H1 (cell line): ENCODE measurements around the gene CYB5R3. TPM values are rescaled to one million over a fixed set of nuclear protein-coding genes. Genes with fewer than 3 reads are reported as not detected.

Experiments used
- CTCF ChIA-PET: fragments of 300-600 bp; sonication (Branson Sonifier 250); formaldehyde crosslinking; loops from one replicate; lab custom pipeline; 2021; ENCODE audit not compliant: partially characterized antibody; lab: Charles Lee
- POLR2A ChIA-PET: fragments of 300-600 bp; sonication (Branson Sonifier 250); formaldehyde crosslinking; loops from one replicate; lab custom pipeline; 2021; ENCODE audit warnings: inconsistent platforms; ENCODE audit not compliant: partially characterized antibody; lab: Charles Lee
- DNase-seq, 2 experiments: peaks; one replicate each; pipeline versions ENCODE4 v3.0.0 to v3.0.0-alpha.2; 2010 to 2022; ENCODE audit warnings: low spot score in 2 of 2, low read depth in 1 of 2, mixed read lengths in 1 of 2
- FAIRE-seq: peaks from 2 replicates; lab custom pipeline; 2011; peaks lifted over from hg19 to GRCh38; lab: Jason Lieb, UNC
- H2AFZ ChIP-seq: 2 replicates; pipeline ENCODE4 v1.8.1; 2012; ENCODE audit warnings: low read length, inconsistent platforms
- H2AK5ac ChIP-seq: 2 replicates; pipeline ENCODE4 v1.6.1; 2013; ENCODE audit warnings: low read depth, low read length
- H2BK120ac ChIP-seq: replicated peaks from 2 replicates; pipeline ENCODE3; 2013; ENCODE audit warnings: low read depth, low read length, inconsistent platforms
- H2BK12ac ChIP-seq: 2 replicates; pipeline ENCODE4 v1.6.1; 2013; ENCODE audit warnings: low read depth, low read length
- H2BK15ac ChIP-seq: 2 replicates; pipeline ENCODE4 v1.6.1; 2013; ENCODE audit warnings: low read length
- H2BK20ac ChIP-seq: 2 replicates; pipeline ENCODE4 v1.6.1; 2013; ENCODE audit warnings: low read length
- H2BK5ac ChIP-seq: 2 replicates; pipeline ENCODE4 v1.6.1; 2013; ENCODE audit warnings: low read depth, low read length
- H3K14ac ChIP-seq: 2 replicates; pipeline ENCODE4 v1.6.1; 2013; ENCODE audit warnings: inconsistent platforms; ENCODE audit not compliant: insufficient read length
- H3K18ac ChIP-seq: 2 replicates; pipeline ENCODE4 v1.6.1; 2013; ENCODE audit warnings: low read length; ENCODE audit errors: extremely low read depth
- H3K23ac ChIP-seq: 2 replicates; pipeline ENCODE4 v1.6.1; 2013; ENCODE audit warnings: inconsistent platforms; ENCODE audit not compliant: insufficient read length
- H3K23me2 ChIP-seq: 2 replicates; pipeline ENCODE4 v1.6.1; 2013; ENCODE audit warnings: low read depth, low read length
- H3K27ac ChIP-seq: 2 replicates; pipeline ENCODE4 v1.6.1; 2011; ENCODE audit warnings: low read depth, low read length, inconsistent platforms
- H3K27me3 ChIP-seq, 4 experiments: replicated peaks in 1 of 4; 1 replicate in 1 of 4; 2 replicates in 3 of 4; pipeline versions ENCODE4 v1.6.1 to v1.8.1; 2011 to 2013; ENCODE audit warnings: low read length in 3 of 4, mild to moderate bottlenecking in 3 of 4, inconsistent platforms in 2 of 4, mixed read lengths in 2 of 4, moderate library complexity in 1 of 4; ENCODE audit not compliant: control insufficient read depth in 3 of 4, insufficient read depth in 3 of 4; ENCODE audit errors: extremely low read depth in 1 of 4
- H3K36me3 ChIP-seq, 4 experiments: 2 replicates each; pipeline versions ENCODE4 v1.6.1 to v1.8.1; 2011 to 2013; ENCODE audit warnings: mild to moderate bottlenecking in 4 of 4, low read length in 3 of 4, moderate library complexity in 2 of 4, control low read depth in 1 of 4, inconsistent platforms in 1 of 4; ENCODE audit not compliant: insufficient read depth in 4 of 4, control insufficient read depth in 2 of 4
- H3K4ac ChIP-seq: replicated peaks from 2 replicates; pipeline ENCODE3; 2013; ENCODE audit warnings: low read length, low read depth, mixed read lengths, inconsistent platforms; ENCODE audit not compliant: insufficient read length
- H3K4me1 ChIP-seq, 4 experiments: replicated peaks in 1 of 4; 1 replicate in 1 of 4; 2 replicates in 3 of 4; pipeline versions ENCODE4 v1.6.1 to v1.8.1; 2011 to 2013; ENCODE audit warnings: low read length in 3 of 4, inconsistent platforms in 2 of 4, mixed read lengths in 1 of 4; ENCODE audit not compliant: insufficient read depth in 4 of 4, control insufficient read depth in 3 of 4
- H3K4me2 ChIP-seq, 2 experiments: 2 replicates each; pipeline versions ENCODE4 v1.6.1 to v1.8.1; 2011 to 2013; ENCODE audit warnings: low read depth in 2 of 2, low read length in 2 of 2, control low read depth in 1 of 2, inconsistent platforms in 1 of 2, mild to moderate bottlenecking in 1 of 2; ENCODE audit not compliant: insufficient read depth in 1 of 2
- H3K4me3 ChIP-seq, 4 experiments: fragments of 200-600, 300-600 bp in 1 of 4; sonication (generic), shearing (Covaris generic), sonication (Bioruptor Twin) in 1 of 4; 2 replicates each; pipeline versions ENCODE4 v1.5.1 to v1.8.1; 2011 to 2016; ENCODE audit warnings: low read length in 4 of 4, low read depth in 3 of 4, control low read depth in 2 of 4, inconsistent platforms in 2 of 4, mild to moderate bottlenecking in 2 of 4, mixed read lengths in 1 of 4, moderate library complexity in 1 of 4; ENCODE audit not compliant: insufficient read depth in 2 of 4; ENCODE audit errors: extremely low read depth in 1 of 4
- H3K56ac ChIP-seq: replicated peaks from 2 replicates; pipeline ENCODE3; 2013; ENCODE audit warnings: low read depth, mild to moderate bottlenecking, mixed read lengths, low read length, inconsistent platforms; ENCODE audit not compliant: insufficient read length
- H3K79me1 ChIP-seq: 2 replicates; pipeline ENCODE4 v1.6.1; 2013; ENCODE audit warnings: low read depth, low read length, control low read depth
- H3K79me2 ChIP-seq, 2 experiments: 2 replicates each; pipeline versions ENCODE4 v1.6.1 to v1.8.1; 2012 to 2013; ENCODE audit warnings: low read length in 2 of 2, mild to moderate bottlenecking in 2 of 2, inconsistent platforms in 1 of 2; ENCODE audit not compliant: insufficient read depth in 2 of 2, control insufficient read depth in 1 of 2
- H3K9ac ChIP-seq, 4 experiments: replicated peaks in 1 of 4; 1 replicate in 1 of 4; 2 replicates in 3 of 4; pipeline versions ENCODE4 v1.6.1 to v1.8.1; 2011 to 2013; ENCODE audit warnings: low read depth in 3 of 4, low read length in 3 of 4, control low read depth in 2 of 4, mild to moderate bottlenecking in 2 of 4, moderate library complexity in 2 of 4, inconsistent platforms in 1 of 4; ENCODE audit errors: extremely low read depth in 1 of 4
- H3K9me3 ChIP-seq, 2 experiments: 2 replicates each; pipeline versions ENCODE4 v1.6.1 to v1.8.1; 2012 to 2013; ENCODE audit warnings: mild to moderate bottlenecking in 2 of 2, moderate library complexity in 2 of 2, control low read depth in 1 of 2, inconsistent platforms in 1 of 2, low read depth in 1 of 2, low read length in 1 of 2, mixed read lengths in 1 of 2; ENCODE audit not compliant: insufficient read depth in 2 of 2
- H4K20me1 ChIP-seq, 2 experiments: replicated peaks in 1 of 2; 2 replicates each; pipeline versions ENCODE3 to v1.8.1; 2011 to 2013; ENCODE audit warnings: inconsistent platforms in 2 of 2, low read length in 2 of 2, mild to moderate bottlenecking in 1 of 2; ENCODE audit not compliant: insufficient read depth in 2 of 2, control insufficient read depth in 1 of 2
- H4K5ac ChIP-seq: 2 replicates; pipeline ENCODE4 v1.6.1; 2013; ENCODE audit warnings: low read length, low read depth, mixed read lengths, inconsistent platforms; ENCODE audit not compliant: insufficient read length
- H4K8ac ChIP-seq: 2 replicates; pipeline ENCODE4 v1.8.0; 2013; ENCODE audit warnings: mild to moderate bottlenecking, moderate library complexity, low read length, inconsistent platforms; ENCODE audit not compliant: insufficient read depth; ENCODE audit errors: extremely low read depth
- H4K91ac ChIP-seq: replicated peaks from 2 replicates; pipeline ENCODE3; 2013; ENCODE audit warnings: low read length, mixed read lengths, inconsistent platforms; ENCODE audit not compliant: insufficient read length
- ASH2L ChIP-seq: fragments of 200-600, 300-600 bp; sonication (generic); IDR thresholded peaks from one replicate; pipeline ENCODE4 v1.7.1; 2017; ENCODE audit warnings: low read length
- BCL11A ChIP-seq, 2 experiments: IDR thresholded peaks; one replicate each; pipeline ENCODE4 v1.6.1; 2011; ENCODE audit warnings: low read depth in 2 of 2, low read length in 2 of 2, mild to moderate bottlenecking in 2 of 2
- KDM1A ChIP-seq: fragments of 200-600, 300-600 bp; sonication (generic); IDR thresholded peaks from 2 replicates; pipeline ENCODE4 v1.7.1; 2016; ENCODE audit warnings: mild to moderate bottlenecking, low read length, borderline replicate concordance
- MAFK ChIP-seq: IDR thresholded peaks from 2 replicates; pipeline ENCODE4 v1.6.1; 2012; ENCODE audit warnings: low read depth, mild to moderate bottlenecking, improper control_type of control experiment, low read length
- RXRA ChIP-seq: IDR thresholded peaks from 2 replicates; pipeline ENCODE4 v1.6.1; 2011; ENCODE audit warnings: low read depth, mild to moderate bottlenecking, low read length, moderate library complexity; ENCODE audit not compliant: insufficient read depth
- SAP30 ChIP-seq: fragments of 300-600 bp; sonication (generic); IDR thresholded peaks from 2 replicates; pipeline ENCODE4 v1.7.1; 2012; ENCODE audit warnings: low read length, moderate library complexity, mild to moderate bottlenecking, inconsistent platforms; ENCODE audit not compliant: insufficient read depth, insufficient replicate concordance
- SIN3A ChIP-seq, 2 experiments: IDR thresholded peaks in 1 of 2; conservative IDR thresholded peaks in 1 of 2; 2 replicates each; pipeline ENCODE4 v1.6.1; 2011 to 2012; ENCODE audit warnings: low read length in 2 of 2, improper control_type of control experiment in 1 of 2, low read depth in 1 of 2, mild to moderate bottlenecking in 1 of 2
- SP1 ChIP-seq: IDR thresholded peaks from 2 replicates; pipeline ENCODE4 v1.6.1; 2011; ENCODE audit warnings: low read depth, low read length
- TBP ChIP-seq: IDR thresholded peaks from 2 replicates; pipeline ENCODE4 v1.6.1; 2011; ENCODE audit warnings: low read depth, low read length, improper control_type of control experiment
- TEAD4 ChIP-seq: IDR thresholded peaks from 2 replicates; pipeline ENCODE4 v1.6.1; 2012; ENCODE audit warnings: low read depth, low read length, inconsistent platforms, mixed read lengths
- WGBS, 2 experiments: shearing (Covaris generic) in 1 of 2; methylation state at CpG; one replicate each; pipeline versions ENCODE4 v1.1.6 to v1.1.7; 2013 to 2015; ENCODE audit warnings: low lambda C conversion rate in 2 of 2, mixed read lengths in 2 of 2, inconsistent platforms in 1 of 2, low coverage in 1 of 2, missing lambda C conversion rate in 1 of 2; ENCODE audit not compliant: insufficient replicate concordance in 2 of 2, insufficient coverage in 1 of 2, insufficient read length in 1 of 2; ENCODE audit errors: extremely low coverage in 1 of 2, missing lambda C conversion rate in 1 of 2; 5-methylcytosine and 5-hydroxymethylcytosine counted together
- polyA plus RNA-seq, 7 experiments: library from polyadenylated mRNA; depleted of rRNA in 3 of 7; stranded (reverse) in 5 of 7; unstranded in 2 of 7; fragments of >200 nt in 5 of 7; fragments of 200-250 nt in 2 of 7; gene quantifications; 1 replicate in 5 of 7; 2 replicates in 1 of 7; 4 replicates in 1 of 7; pipeline versions ENCODE4 v1.2.1 to v1.2.3, GENCODE V29; 2011 to 2013; ENCODE audit warnings: missing spikeins in 2 of 7, mixed read lengths in 2 of 7
- total RNA-seq: library from RNA; stranded (reverse); fragmentation: NEBNext Ultra II Directional; extraction: Animal tissue kit (Norgen Biotek cat#: 25700); gene quantifications from 2 replicates; pipeline ENCODE4 v1.2.1, GENCODE V29; 2021

The CYB5R3 gene
- total and polyA plus RNA-seq, 2 of the 8 experiments (the other 6 are each of a cell fraction or from before 2014, with no cell fraction given): 75.3 to 113 TPM

- H3K27ac ChIP-seq: no peak overlapping the region
- H3K23me2 ChIP-seq: no peaks in the 10 kb centered on the region; the same call in 1 of the 2 replicates
- no peak overlapping the region for H2BK5ac ChIP-seq
- H3K9me3 ChIP-seq: no peaks in the 10 kb centered on the region
- peaks cover 0 to 7% (median 6%) of the 10 kb centered on the region in 4 experiments; a peak in 5 of 7 replicates for H3K4me1 ChIP-seq
- FAIRE-seq: no peak
- H4K20me1 ChIP-seq: no peaks in the 10 kb centered on the region
- CTCF ChIA-PET: no interaction called here
- H3K27me3 ChIP-seq: no peaks in the 10 kb centered on the region
- no peak overlapping the region for H2AFZ ChIP-seq
- H2AK5ac ChIP-seq: no peak overlapping the region
- H3K14ac ChIP-seq: no peak overlapping the region
- no peak overlapping the region for H4K91ac ChIP-seq
- H3K56ac ChIP-seq: no peak overlapping the region
- no peaks in the 10 kb centered on the region; the same call in 1 of the 2 replicates for H3K79me1 ChIP-seq
- no peaks in the 10 kb centered on the region for H3K79me2 ChIP-seq
- no peak for DNase-seq
- no peak overlapping the region for H2BK12ac ChIP-seq
- WGBS, 2 experiments: 94% methylated on average over 25 of the region's 25 CpGs; no CpG with 5 or more reads in 1 of the 2 experiments
- no peak overlapping the region for H3K4ac ChIP-seq
- POLR2A ChIA-PET: interaction anchor here (1.2 to 1.3 kb wide), 2 partner anchors 45 to 79 kb away, joined by 3 to 6 read pairs; partner anchors contain the start of genes CYB5R3 and POLDIP3
- no peak overlapping the region for H3K23ac ChIP-seq
- H2BK120ac ChIP-seq: no peak overlapping the region
- no peak overlapping the region for H4K5ac ChIP-seq
- H3K4me3 ChIP-seq: no peak overlapping the region
- H3K4me2 ChIP-seq: no peak overlapping the region
- no peak overlapping the region for H2BK15ac ChIP-seq
- no peak overlapping the region for H4K8ac ChIP-seq
- no peaks in the 10 kb centered on the region for H3K36me3 ChIP-seq
- H2BK20ac ChIP-seq: no peak overlapping the region
- H3K9ac ChIP-seq: no peak overlapping the region
- H3K18ac ChIP-seq: no peak overlapping the region
- no peak for TF ChIP-seq SAP30
- no peak for TF ChIP-seq SIN3A (conservative IDR thresholded peaks at IDR 0.05 in 1 of 2, IDR thresholded peaks at IDR 0.05 in 1 of 2; ENCODE audit: low read depth in 1 of 2, low read length in 2 of 2)
- no peak for TF ChIP-seq BCL11A (IDR thresholded peaks at IDR 0.05; ENCODE audit: low read depth in 2 of 2, low read length in 2 of 2)
- TF ChIP-seq ASH2L: no peak
- TF ChIP-seq RXRA: no peak
- no peak for TF ChIP-seq TEAD4
- no peak for TF ChIP-seq SP1
- TF ChIP-seq MAFK: no peak
- no peak for TF ChIP-seq KDM1A
- TF ChIP-seq TBP: no peak
Measured at GRCh38 chr22:42693763-42694683, 44.8 kb upstream of the CYB5R3 start.
